Stimulated activated effector memory CD8-positive, alpha-beta T cell treated with anti-CD3 and anti-CD28 coated beads, Interleukin-12 subunit alpha, Interleukin-12 subunit beta, amount 100 ng/mL, for 72 hours (primary cell): Measurements from ENCODE around the gene RBPJ.

Experiments used
- ATAC-seq: fragments of 150-1000 bp; cut with Tn5 transposase; 2 replicates; pipeline ENCODE4 v1.10.0; 2021
- DNase-seq, 2 donors: peaks; one replicate each; pipeline ENCODE4 v3.0.0; 2021 to 2022; ENCODE audit warnings: low spot score in 2 of 2
- H3K27ac Mint-ChIP-seq: one replicate; pipeline ENCODE4 v1.8.0; 2022; ENCODE audit warnings: mild to moderate bottlenecking, mixed read lengths
- H3K36me3 Mint-ChIP-seq: one replicate; pipeline ENCODE4 v1.8.0; 2022; ENCODE audit warnings: mild to moderate bottlenecking, mixed read lengths
- H3K4me1 Mint-ChIP-seq: one replicate; pipeline ENCODE4 v1.8.0; 2022; ENCODE audit warnings: mixed read lengths
- H3K4me3 Mint-ChIP-seq: one replicate; pipeline ENCODE4 v1.8.0; 2022; ENCODE audit warnings: mild to moderate bottlenecking, mixed read lengths
- H3K9me3 Mint-ChIP-seq: one replicate; pipeline ENCODE4 v1.8.0; 2022; ENCODE audit warnings: mixed read lengths

The RBPJ gene

GRCh38 chr4:26478330-26478729 lies 157.5 kb downstream of the RBPJ start:
- Mint-ChIP-seq H3K9me3 (no peaks in the 10 kb centered on the region), H3K36me3 (no peaks in the 10 kb centered on the region), H3K4me1 (no peaks in the 10 kb centered on the region), H3K4me3 (no peak overlapping the region), H3K27ac (no peak overlapping the region)
- DNase-seq (no peak), ATAC-seq (no peak)

- ATAC-seq (no peak), DNase-seq (no peak)
- H3K9me3 Mint-ChIP-seq: no peaks in the 10 kb centered on the region
- no peaks in the 10 kb centered on the region for H3K36me3 Mint-ChIP-seq
- no peak overlapping the region for H3K4me3 Mint-ChIP-seq
- H3K27ac Mint-ChIP-seq: no peak overlapping the region
- H3K4me1 Mint-ChIP-seq: no peaks in the 10 kb centered on the region
Observed at GRCh38 chr4:26482508-26483462, 162.0 kb downstream of the RBPJ start.

DNA sequence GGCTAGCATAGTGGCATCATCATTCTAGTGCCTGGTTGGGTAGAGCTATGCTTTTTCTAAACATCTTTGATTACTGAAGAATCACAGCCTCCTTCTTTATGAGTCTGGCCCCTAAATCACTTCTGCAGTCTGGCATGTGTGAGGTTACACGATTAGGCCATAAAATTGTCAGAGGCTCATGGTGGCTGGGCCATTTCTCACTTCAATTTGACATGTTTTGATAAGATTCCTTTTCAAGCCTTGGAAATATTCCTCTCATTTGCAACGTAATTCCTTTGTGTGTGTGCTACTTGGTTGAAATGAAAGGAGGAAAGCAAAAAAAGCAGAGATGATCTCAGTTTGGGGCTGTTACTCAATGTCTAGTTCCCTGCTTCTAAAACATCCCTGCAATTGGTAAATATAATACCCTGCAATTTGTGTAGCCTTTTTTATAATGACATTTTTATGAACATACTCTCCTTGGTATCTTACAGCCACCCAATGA lies 163.3 kb downstream of the RBPJ start:
- ATAC-seq: no peak
- no peak overlapping the region for H3K27ac Mint-ChIP-seq
- no peaks in the 10 kb centered on the region for H3K36me3 Mint-ChIP-seq
- no peak overlapping the region for H3K4me3 Mint-ChIP-seq
- no peaks in the 10 kb centered on the region for H3K4me1 Mint-ChIP-seq
- no peak for DNase-seq
- H3K9me3 Mint-ChIP-seq: no peaks in the 10 kb centered on the region

DNA sequence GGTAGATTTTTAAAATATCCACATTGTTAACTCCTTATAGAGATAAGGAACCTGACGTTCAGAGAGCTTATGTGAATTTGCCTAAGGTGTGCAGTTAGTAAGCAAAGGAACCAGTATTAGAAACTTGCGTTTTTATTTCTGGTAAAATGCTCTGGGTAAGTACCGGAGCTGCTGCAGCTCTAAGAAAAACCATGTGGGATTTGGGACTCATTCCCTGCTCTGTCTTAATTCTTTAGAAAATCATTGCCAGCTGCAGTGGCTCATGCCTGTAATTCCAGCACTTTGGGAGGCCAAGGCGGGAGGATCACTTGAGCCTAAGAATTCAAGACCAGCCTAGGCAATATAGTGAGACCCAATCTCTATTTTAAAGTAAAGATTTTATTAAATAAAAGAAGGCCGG lies 163.7 kb downstream of the RBPJ start:
- H3K27ac Mint-ChIP-seq: no peak overlapping the region
- H3K4me1 Mint-ChIP-seq: no peaks in the 10 kb centered on the region
- ATAC-seq (no peak), DNase-seq (no peak)
- no peaks in the 10 kb centered on the region for H3K9me3 Mint-ChIP-seq
- H3K4me3 Mint-ChIP-seq: no peak overlapping the region
- H3K36me3 Mint-ChIP-seq: no peaks in the 10 kb centered on the region
